GM19468 (cell line): Measurements from ENCODE around the gene PPP2R5D.

Experiments used
- ATAC-seq: cut with Tn5 transposase; IDR thresholded peaks from one replicate; pipeline ENCODE4 v1.9.1; 2021; ENCODE audit warnings: mild to moderate bottlenecking, moderate library complexity, moderate number of reproducible peaks; ENCODE audit not compliant: unreplicated experiment; ENCODE audit errors: extremely low read depth

Gene PPP2R5D

DNA sequence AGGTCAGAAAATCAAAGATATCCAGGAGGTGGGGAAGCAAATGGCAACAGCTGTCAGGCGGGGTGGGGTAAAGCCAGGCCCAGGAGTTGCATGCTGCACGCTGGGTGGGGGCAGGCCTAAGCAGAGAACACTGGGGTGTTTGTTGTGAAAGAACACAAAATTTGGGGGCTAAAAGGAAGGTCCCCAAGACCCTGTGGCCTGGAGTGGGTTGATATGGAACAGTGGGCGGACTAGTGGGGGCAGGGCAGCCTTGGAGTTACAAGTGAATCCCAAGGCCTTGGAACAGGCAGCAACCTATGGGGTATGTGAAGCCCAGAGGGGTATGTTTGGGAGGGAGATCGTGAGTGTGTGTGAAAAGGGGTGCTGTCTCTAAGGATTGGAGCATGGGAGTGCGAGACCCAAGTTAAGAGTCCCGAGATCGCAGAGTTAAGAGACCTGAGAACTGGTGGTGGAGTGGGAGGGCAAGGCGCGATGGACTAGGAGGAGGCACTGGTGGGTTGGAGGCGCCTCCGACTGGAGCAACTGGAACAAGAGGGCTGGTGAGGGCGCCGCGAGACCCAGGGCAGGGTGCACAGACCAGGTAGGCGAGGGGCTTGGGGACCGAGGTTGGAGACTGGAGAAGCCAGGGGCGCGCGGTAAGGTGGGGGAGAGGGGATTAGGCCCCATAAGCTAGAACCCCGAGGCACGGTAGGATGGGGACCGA lies 68.6 kb downstream of the PPP2R5D start:
- ATAC-seq = no peak

DNA sequence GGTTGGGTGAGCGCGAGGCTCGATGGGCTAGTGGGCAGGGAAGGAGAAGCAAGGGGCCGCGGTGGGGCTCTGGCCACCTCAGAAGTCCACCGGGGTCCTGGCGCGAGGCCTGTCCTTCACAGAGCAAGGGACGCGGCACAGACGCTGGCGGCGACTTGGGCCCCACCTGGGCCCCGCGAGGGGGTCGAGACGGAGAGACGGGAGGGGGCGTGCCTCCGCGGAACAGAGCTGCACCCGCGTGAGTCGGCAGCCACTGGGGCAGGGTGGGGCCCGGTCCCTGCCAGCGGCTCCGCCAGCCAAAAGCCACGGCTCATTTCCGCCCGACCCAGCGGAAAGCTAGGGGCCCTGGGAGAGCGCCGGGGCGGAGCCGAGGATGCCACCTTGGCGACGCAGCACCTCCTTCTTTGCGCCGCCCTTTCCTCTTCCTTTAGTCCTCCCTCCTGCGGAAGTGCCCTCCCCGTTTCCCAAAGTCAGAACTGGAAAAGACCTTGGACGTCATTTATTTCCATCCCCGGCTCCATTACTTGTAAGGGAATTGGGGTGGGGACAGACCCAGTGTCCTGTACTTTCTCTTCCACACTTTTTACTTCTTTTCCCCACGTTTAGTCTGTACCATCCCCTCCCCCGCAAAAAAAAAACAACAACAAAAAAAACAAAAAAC lies 69.3 kb downstream of the PPP2R5D start, which contains the start of gene CUL7:
Gene CUL7, minus strand, starts transcription at position 307 of the 661 bp plus-strand sequence. CDS start 1,063 bp downstream, outside the sequence.
- peak; percentile 77 for ATAC-seq

DNA sequence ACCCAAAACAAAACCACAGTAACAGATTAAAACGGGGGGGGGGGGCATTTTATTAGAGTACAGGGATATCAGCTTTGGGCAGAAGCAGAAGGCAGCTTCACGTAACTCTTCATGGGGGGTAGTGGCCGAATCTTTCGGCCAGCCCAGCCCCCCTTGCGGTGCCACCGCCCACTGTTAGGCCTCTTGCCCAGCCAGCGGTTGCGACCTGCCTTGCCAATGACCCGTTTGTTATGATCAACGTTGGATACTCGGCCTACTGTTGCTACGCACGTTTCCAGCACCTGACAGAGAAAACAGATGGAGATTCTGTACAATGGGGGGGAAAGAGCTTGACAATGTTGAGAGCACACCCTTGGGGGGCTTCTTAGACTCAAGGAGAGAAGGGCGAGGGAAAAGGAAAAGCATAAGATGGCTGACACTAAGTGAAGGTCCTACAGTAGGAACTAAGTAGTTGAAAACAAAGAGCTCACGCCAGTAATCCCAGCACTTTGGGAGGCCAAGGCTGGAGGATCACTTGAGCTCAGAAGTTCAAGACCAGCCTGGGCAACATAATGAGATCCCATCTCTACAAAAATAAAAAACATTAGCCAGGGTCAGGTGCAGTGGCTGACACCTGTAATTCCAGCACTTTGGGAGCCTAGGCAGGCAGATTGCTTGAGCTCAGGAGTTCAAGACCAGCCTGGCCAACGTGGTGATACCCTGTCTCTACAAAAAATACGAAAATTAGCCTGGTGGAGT lies 70.0 kb downstream of the PPP2R5D start:
- ATAC-seq = no peak

DNA sequence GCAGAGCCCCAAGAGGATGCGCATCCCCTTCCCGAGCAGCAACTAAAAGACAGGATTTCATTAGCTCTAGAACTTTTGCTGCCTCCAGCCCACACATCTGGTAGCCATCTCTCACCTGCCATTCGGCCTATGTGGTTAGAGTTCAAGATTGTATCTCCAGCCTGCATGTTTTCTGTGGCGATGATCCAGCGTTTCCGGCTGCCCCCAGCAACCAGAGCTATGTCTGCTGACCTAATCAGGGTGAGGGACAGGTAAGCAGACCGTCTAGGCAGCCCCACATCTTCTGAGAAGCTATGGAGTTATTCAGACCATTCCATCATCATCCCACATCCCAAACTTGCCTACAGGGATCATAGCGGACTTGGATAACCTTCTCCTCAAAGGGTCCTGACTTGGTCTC lies 71.6 kb downstream of the PPP2R5D start:
- no peak for ATAC-seq

DNA sequence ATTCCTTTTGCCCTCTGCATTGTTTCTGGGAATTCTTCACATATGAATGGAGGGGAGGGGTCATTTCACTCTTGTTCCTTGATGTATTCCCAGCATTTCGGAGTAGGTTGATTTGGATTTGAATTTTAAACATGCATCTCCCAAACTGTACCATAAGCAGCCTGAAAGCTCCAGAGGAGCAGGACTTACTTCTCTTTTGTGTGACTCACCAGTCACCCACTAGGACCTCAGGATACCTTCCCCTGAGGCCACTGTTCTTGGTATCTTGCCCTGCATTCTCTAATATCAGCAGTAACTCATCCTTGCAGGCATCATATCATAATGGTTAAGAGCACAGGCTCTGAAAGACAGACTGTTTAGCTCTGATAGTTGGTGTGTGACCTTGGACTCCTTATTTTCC lies 74.2 kb downstream of the PPP2R5D start:
- no peak for ATAC-seq

DNA sequence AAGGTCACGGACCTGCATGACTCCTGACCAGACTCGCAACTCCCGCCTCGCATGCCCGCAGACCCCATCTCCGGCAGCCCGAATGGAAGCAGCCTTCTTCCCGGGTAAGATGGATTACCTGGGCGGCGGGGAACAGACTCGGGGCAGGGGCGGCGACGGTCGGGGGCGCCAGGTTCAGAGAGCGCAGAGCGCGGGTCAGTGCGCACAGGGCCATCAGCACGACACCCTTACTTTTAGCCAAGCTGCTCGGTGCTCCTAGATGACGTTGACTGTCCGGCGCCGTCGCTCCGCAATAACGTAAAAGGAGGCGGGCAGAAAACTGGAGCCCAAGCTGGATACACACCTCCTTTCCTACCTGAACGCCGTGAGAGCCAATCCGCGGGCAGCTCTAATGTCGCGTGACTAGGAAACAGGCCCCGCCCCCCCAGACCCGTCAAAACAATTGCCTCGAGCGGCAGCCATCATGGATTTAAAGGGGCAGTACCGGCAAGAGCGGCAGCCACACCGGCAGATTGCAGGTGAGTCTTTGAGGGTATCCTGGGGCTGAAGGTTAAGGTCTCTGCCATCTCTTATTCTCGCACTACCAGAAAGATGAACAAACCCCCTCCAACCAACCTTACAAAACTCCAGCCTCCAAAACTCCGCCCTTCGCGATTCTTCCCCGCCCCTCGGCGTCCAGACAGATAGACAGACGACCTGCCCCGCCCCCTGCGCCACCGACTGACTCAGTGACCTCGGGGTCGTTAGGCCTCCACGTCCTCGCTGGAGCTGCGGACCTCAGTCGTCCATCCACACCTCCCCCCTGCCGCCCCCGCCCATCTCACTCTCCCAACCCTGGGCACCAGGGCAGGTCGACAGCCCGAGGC lies 75.0 kb downstream of the PPP2R5D start, which contains the start of the genes KLC4 and MRPL2:
Gene KLC4, plus strand, starts transcription at position 464 of the 866 bp plus-strand sequence. CDS start 1,705 bp downstream, outside the sequence.
Gene MRPL2, minus strand, starts transcription at position 267 of the 866 bp plus-strand sequence. Its CDS starts 53 bp downstream, at position 214.
- peak; percentile 85 for ATAC-seq

DNA sequence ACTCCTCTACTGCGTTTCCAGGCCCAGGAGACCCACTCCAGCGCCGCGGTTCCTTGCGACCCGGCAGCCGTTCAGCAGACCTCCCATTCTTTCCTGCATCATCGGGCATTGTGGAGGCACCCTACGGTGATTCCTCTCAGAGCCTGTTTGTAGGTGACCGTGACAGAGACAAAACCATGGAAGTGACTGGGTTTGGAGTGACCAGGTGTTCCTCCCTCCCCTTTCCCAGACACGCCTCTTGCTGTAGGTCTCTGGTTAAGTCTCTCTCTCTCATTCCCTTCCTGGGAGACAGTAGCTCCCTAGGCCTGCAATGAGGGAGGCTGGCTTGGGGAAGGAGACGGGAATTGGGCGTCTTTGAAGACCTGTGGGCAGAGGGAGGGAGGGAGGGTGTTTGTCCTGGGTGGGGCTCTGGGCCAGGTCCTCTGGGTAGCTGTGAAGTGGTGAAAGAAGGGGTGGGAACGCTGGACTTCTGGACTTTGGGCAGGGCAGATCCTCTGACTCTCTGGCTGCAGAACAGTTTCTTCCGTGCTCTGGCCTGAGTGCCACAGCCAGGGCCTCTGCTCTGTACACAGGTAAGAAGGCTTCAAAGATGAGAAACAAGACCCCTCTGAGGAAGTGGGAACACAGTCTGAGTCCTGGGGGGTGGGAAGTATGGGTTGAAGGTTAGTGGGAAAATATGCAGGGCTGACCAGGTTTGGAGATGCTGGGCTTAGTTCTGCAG lies 75.8 kb downstream of the PPP2R5D start:
- no peak for ATAC-seq

DNA sequence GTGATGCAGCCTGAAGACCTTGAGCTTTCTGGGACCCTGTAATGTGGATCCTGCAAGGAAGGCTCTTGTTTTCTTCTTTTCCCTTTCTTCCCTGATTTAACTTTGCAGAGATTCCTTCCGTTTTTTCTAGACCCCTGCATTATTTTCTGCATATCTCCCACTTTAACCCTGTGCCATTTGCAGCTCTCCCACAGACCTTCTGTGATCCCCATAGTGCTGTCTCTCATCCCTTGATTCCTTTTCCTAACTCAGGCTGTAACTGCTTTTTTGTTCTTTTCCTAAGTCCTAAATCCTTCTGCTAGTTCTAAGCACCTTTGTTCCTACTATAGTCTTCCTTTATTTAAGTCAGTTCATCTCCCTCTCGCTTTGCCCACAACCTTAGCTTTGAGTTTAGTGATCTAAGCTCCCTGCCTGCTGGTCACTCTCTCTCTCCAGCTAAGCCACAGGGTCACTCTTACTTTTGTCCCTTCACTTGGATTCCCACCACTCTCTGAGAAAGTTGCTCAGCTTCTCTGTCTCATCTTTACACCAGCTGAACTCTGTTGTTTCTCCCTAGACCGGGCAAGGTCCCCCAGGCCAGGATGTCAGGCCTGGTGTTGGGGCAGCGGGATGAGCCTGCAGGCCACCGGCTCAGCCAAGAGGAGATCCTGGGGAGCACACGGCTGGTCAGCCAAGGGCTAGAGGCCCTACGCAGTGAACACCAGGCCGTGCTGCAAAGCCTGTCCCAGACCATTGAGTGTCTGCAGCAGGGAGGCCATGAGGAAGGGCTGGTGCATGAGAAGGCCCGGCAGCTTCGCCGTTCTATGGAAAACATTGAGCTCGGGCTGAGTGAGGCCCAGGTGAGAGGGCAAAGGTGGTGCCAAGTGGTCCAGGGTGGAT lies 76.6 kb downstream of the PPP2R5D start:
- no peak for ATAC-seq

DNA sequence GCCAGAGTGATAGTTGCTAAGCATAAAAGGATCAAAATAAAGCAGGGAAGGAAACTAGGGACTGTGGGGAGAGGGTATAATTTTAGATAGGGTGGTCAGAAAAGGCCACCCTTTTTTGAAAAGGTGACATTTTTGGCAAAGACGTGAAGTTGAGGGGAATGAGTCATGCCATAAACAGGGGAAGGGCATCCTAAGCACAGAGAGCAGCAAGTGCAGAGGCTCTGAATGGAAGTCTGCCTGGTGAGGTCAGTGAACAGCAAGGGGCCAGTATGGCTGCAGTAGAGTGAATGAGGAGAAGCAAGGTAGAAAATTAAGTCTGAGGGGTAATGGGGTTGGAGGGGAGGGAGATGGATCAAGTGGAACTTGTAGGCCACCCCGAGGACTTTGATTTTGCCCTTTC lies 77.5 kb downstream of the PPP2R5D start:
- ATAC-seq = no peak
